KOPT-K1 (cell line): ENCODE results near the gene HIBADH.
"Not testable (repeated sequence)": the region's sequence is repeated elsewhere in the genome, so short reads cannot be mapped to it uniquely, and the experiment has no call there.

Experiments used
- H3K27ac ChIP-seq: fragments of 200-600 bp; sonication (generic); 2 replicates; pipeline ENCODE4 v1.5.1; 2016; ENCODE audit warnings: antibody characterized with exemption, mild to moderate bottlenecking, low read depth, low read length; ENCODE audit not compliant: poor library complexity, severe bottlenecking
- H3K36me3 ChIP-seq: fragments of 200-600 bp; sonication (generic); 2 replicates; pipeline ENCODE4 v1.5.1; 2017; ENCODE audit warnings: antibody characterized with exemption, mild to moderate bottlenecking, low read length, moderate library complexity; ENCODE audit not compliant: insufficient read depth
- H3K9me3 ChIP-seq: fragments of 200-600 bp; sonication (generic); 2 replicates; pipeline ENCODE4 v1.5.1; 2017; ENCODE audit warnings: antibody characterized with exemption, low read length, mild to moderate bottlenecking; ENCODE audit not compliant: insufficient read depth, poor library complexity, severe bottlenecking

The HIBADH gene

GRCh38 chr7:27579565-27579964 lies 83.1 kb downstream of the HIBADH start:
- Histone ChIP-seq H3K9me3 (no peaks in the 10 kb centered on the region), H3K27ac (no peak overlapping the region), H3K36me3 (no peaks in the 10 kb centered on the region)

GRCh38 chr7:27578169-27578568 lies 84.5 kb downstream of the HIBADH start:
- not testable (repeated sequence) for H3K27ac ChIP-seq, H3K36me3 ChIP-seq, H3K9me3 ChIP-seq

- Histone ChIP-seq H3K36me3 (no peaks in the 10 kb centered on the region), H3K27ac (no peak overlapping the region)
These were observed 86.2 kb downstream of the HIBADH start for GRCh38 chr7:27576360-27576944.

GRCh38 chr7:27575613-27576012 lies 87.1 kb downstream of the HIBADH start:
- no peaks in the 10 kb centered on the region for H3K36me3 ChIP-seq
- H3K27ac ChIP-seq, result no peak overlapping the region
- H3K9me3 ChIP-seq, result no peaks in the 10 kb centered on the region

More at GRCh38 chr7:27576360-27576944, 86.2 kb downstream of the HIBADH start:
- H3K9me3 ChIP-seq, result no peaks in the 10 kb centered on the region

DNA sequence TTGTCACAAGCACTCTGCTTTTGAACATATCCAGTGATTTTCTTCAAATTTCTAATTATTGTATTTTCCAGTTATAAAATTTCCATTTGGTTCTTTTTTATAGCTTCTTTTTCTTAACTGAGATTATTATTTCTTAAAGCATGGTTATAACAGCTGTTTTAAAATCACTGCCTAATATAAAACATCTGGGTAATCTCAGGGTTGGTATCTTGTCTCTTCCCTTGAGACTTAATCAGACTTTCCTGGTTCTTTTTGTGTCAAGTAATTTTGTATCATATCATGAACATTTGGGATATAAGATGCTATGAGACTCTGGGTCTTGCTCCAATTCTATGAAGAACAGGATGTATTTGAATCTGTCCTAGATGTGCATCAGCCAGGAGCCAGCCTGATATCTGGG lies 93.6 kb downstream of the HIBADH start:
- Histone ChIP-seq H3K9me3 (peaks cover 19% of the 10 kb centered on the region), H3K27ac (no peak overlapping the region), H3K36me3 (no peaks in the 10 kb centered on the region)

GRCh38 chr7:27567266-27567665 lies 95.4 kb downstream of the HIBADH start:
- Histone ChIP-seq H3K9me3 (peaks cover 28% of the 10 kb centered on the region), H3K27ac (no peak overlapping the region), H3K36me3 (no peaks in the 10 kb centered on the region)

DNA sequence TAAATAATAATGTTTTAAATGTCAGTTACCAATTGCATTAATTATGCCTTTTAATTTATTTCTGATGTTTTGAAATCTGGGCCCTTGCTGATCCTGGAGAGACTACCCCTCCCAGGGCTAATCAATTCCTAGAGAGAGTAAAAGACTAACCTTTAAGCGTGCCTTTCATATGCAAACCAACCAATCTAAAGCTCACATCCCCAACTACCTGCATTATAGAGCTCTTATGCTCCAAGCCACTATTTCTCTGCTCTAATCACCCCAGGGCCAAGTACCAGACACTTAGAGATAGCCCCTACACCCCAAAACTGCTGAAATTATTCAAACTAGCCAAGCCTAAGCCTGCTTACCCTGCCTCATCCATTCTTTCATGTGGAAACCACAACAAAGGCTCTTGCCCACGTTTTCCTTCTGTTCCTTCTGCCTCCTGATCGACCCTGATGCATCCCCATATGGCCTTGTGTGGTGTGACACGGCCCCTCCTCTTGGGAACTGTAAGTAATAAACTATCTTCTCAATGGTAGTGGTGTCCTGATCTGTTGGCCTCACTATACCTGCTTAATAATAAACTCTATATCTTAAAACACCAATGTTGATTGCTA lies 97.7 kb downstream of the HIBADH start:
- H3K9me3 ChIP-seq, result peaks cover 28% of the 10 kb centered on the region

DNA sequence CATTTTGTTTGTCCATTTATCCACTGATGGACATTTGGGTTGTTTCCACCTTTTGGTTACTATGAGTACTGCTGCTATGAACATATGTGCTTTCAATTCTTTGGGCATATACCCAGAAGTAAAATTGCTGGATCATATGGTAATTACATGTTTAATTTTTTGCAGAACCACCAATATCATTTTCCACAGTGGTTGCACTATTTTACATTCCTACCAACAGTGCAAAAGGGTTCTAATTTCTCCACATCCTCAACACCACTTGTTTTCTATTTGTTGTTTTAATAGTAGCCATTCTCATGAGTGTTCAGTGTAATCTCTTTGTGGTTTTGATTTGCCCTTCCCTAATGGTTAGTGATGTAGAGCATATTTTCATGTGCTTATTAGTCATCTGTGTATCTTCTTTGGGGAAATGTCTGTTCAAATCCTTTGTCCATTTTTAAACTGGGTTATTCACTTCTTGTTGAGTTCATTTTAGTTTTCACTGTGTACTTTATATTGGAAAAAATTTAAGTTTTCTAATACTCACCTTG lies 101.9 kb downstream of the HIBADH start:
- Histone ChIP-seq H3K36me3 (no peaks in the 10 kb centered on the region), H3K9me3 (peaks cover 20% of the 10 kb centered on the region), H3K27ac (no peak overlapping the region)

More for the DNA sequence above, 97.7 kb downstream of the HIBADH start:
- Histone ChIP-seq H3K27ac (no peak overlapping the region), H3K36me3 (no peaks in the 10 kb centered on the region)

DNA sequence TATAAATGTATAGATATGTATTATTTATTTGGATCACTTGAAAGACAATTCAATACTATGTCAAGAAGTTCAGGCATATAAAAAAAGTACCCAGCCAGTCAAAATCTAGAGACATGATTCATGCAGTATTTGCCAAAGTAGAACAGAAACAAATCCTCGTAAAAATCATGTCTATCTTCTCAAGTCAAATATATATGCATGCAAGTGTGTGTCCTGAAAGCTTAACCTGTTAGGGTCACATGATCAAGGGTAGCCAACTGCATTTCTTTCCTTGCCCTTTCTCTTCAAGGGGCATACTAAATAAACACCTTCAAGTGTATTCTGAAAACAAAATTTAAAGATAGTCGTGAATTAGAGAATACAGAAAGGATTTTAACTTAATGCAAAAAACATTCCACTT lies 107.0 kb downstream of the HIBADH start:
- Histone ChIP-seq H3K27ac (no peak overlapping the region), H3K9me3 (no peaks in the 10 kb centered on the region), H3K36me3 (no peaks in the 10 kb centered on the region)

GRCh38 chr7:27554826-27555225 lies 107.9 kb downstream of the HIBADH start:
- no peaks in the 10 kb centered on the region for H3K9me3 ChIP-seq
- no peaks in the 10 kb centered on the region for H3K36me3 ChIP-seq

GRCh38 chr7:27553273-27553672 lies 109.4 kb downstream of the HIBADH start:
- no peaks in the 10 kb centered on the region for H3K36me3 ChIP-seq
- no peaks in the 10 kb centered on the region for H3K9me3 ChIP-seq
- no peak overlapping the region for H3K27ac ChIP-seq

More at GRCh38 chr7:27554826-27555225, 107.9 kb downstream of the HIBADH start:
- H3K27ac ChIP-seq, result no peak overlapping the region

DNA sequence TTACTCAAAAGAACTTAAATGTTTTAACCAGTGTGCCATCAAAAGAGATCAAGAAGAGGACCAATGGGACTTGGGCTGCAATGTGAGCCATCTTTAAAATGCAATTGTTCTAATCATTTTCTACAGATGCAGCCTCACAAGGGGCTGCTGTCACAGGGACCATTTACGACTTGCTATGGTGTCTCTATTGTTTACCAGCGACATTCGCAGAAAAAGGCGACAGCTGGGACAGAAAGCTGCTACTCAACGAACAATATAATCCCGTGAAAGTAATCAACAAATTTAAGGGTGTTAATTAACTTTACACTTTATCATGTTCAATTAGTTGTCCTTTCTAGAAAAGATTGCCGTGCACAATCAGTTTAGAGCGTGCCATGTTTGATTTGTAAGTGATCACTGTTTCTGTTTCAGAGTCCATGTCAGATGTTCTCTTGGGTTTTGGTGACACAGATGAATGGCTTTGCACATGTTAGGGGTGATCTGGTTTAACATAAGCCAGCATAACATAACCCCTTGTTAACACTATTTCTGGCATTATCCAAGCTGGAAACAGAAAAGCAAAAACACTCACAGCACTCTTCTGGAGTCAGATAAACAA lies 110.8 kb downstream of the HIBADH start:
- H3K9me3 ChIP-seq, result no peaks in the 10 kb centered on the region

GRCh38 chr7:27549606-27550005 lies 113.1 kb downstream of the HIBADH start:
- no peaks in the 10 kb centered on the region for H3K9me3 ChIP-seq
- no peaks in the 10 kb centered on the region for H3K36me3 ChIP-seq
- H3K27ac ChIP-seq, result no peak overlapping the region

More for the DNA sequence above, 110.8 kb downstream of the HIBADH start:
- H3K36me3 ChIP-seq, result no peaks in the 10 kb centered on the region
- no peak overlapping the region for H3K27ac ChIP-seq

DNA sequence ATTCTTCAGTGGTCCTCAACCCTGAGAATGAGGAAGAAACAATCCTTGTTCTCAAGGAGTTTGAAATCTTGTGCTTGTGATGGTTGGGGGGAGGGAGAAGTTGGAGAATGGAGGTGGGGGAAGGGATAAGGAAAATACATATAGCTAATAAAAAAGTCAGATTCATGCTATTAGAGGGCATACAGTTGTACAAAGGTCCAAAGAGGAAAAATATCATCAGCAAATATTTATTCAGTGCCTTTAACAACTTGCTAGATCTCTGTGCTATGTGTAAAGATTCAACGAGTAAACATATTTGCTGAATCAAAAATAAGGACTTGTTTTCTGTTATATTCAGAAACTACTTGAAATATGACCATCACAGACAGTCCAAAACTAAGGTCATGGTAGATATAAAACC lies 114.4 kb downstream of the HIBADH start:
- Histone ChIP-seq H3K36me3 (no peaks in the 10 kb centered on the region), H3K9me3 (no peaks in the 10 kb centered on the region), H3K27ac (no peak overlapping the region)

GRCh38 chr7:27547401-27547800 lies 115.3 kb downstream of the HIBADH start:
- H3K27ac ChIP-seq, result no peak overlapping the region

More at GRCh38 chr7:27547401-27547800, 115.3 kb downstream of the HIBADH start:
- no peaks in the 10 kb centered on the region for H3K9me3 ChIP-seq
- no peaks in the 10 kb centered on the region; the same call in 1 of the 2 replicates for H3K36me3 ChIP-seq
